Psoas muscle (tissue), 8 donors: ENCODE data around the gene NDUFS1. TPM values are rescaled to one million over a fixed set of nuclear protein-coding genes. Genes with fewer than 3 reads are reported as not detected.
"Not testable (repeated sequence)": the region's sequence is repeated elsewhere in the genome, so short reads cannot be mapped to it uniquely, and the experiment has no call there.

Experiments
- ATAC-seq, 4 donors: fragments of 200-7000 bp; cut with Tn5 transposase; one replicate each; pipeline ENCODE4 v1.9.1; 2020; ENCODE audit warnings: moderate library complexity in 3 of 4, mild to moderate bottlenecking in 2 of 4
- DNase-seq, 2 donors: peaks; one replicate each; pipeline ENCODE4 v3.0.0-alpha.2; 2020
- H3K27ac ChIP-seq: fragments of 200-600 bp; one replicate; pipeline ENCODE4 v1.8.0; 2022
- H3K27me3 ChIP-seq, 3 donors: fragments of 200-600 bp in 1 of 3; one replicate each; pipeline versions ENCODE4 v1.6.1 to v1.8.0; 2013 to 2022; ENCODE audit warnings: low read length in 2 of 3, mild to moderate bottlenecking in 2 of 3, moderate library complexity in 1 of 3; ENCODE audit not compliant: insufficient read depth in 3 of 3
- H3K36me3 ChIP-seq, 2 donors: fragments of 200-600 bp in 1 of 2; one replicate each; pipeline versions ENCODE4 v1.6.1 to v1.8.0; 2013 to 2022; ENCODE audit warnings: low read depth in 1 of 2, mild to moderate bottlenecking in 1 of 2, moderate library complexity in 1 of 2; ENCODE audit not compliant: insufficient read depth in 1 of 2
- H3K4me1 ChIP-seq: fragments of 200-600 bp; one replicate; pipeline ENCODE4 v1.8.0; 2022
- H3K4me3 ChIP-seq: fragments of 200-600 bp; one replicate; pipeline ENCODE4 v1.8.0; 2022; ENCODE audit warnings: mild to moderate bottlenecking
- H3K9me3 ChIP-seq: fragments of 200-600 bp; one replicate; pipeline ENCODE4 v1.8.0; 2022
- WGBS, 3 donors: extraction: QIAGEN DNeasy Blood & Tissue Kit; methylation state at CpG; one replicate each; pipeline versions ENCODE4 v1.1.6 to v1.1.7; 2013; 5-methylcytosine and 5-hydroxymethylcytosine counted together
- intact Hi-C, 2 donors: fragments of 100-400 bp; cut with DNase I; formaldehyde crosslinking; loops; one replicate each; pipeline versions ENCODE4 v1.11.0 to v1.14.2; 2022
- polyA plus RNA-seq, 3 donors: library from polyadenylated mRNA; stranded (reverse); fragments of 200-250 nt; gene quantifications; one replicate each; pipeline ENCODE4 v1.2.3, GENCODE V29; 2013
- total RNA-seq, 4 donors: library from RNA; stranded (reverse); fragmentation: NEBNext Ultra II Directional in 2 of 4; extraction: Animal tissue kit (Norgen Biotek cat#: 25700) in 2 of 4; gene quantifications; one replicate each; pipeline versions ENCODE4 v1.2.1 to v1.2.4, GENCODE V29; 2021 to 2023
- TF ChIP-seq, protein P1 (sequence below): fragments of 200-600 bp; IDR thresholded peaks from one replicate; pipeline ENCODE4 v1.8.0; 2022; ENCODE audit warnings: antibody characterized with exemption
- donor health status: healthy with polysubstance abuse.
- donor health status: DM: no; HTN: no; CAD: no; lungs with moderate emphysema.
- donor health status: Bipolar disorder and iron deficiency.
- donor health status: healthy.
- donor health status: DM: yes; HTN: yes; CAD: no.
- donor health status: DM: no; HTN: no; CAD: no.
- donor health status: DM: no; HTN: no; CAD: no.
- donor health status: DM: yes; HTN: yes; CAD: no.

Gene NDUFS1
- total and polyA plus RNA-seq, 7 donors: 117 to 420 (median 231) TPM

DNA sequence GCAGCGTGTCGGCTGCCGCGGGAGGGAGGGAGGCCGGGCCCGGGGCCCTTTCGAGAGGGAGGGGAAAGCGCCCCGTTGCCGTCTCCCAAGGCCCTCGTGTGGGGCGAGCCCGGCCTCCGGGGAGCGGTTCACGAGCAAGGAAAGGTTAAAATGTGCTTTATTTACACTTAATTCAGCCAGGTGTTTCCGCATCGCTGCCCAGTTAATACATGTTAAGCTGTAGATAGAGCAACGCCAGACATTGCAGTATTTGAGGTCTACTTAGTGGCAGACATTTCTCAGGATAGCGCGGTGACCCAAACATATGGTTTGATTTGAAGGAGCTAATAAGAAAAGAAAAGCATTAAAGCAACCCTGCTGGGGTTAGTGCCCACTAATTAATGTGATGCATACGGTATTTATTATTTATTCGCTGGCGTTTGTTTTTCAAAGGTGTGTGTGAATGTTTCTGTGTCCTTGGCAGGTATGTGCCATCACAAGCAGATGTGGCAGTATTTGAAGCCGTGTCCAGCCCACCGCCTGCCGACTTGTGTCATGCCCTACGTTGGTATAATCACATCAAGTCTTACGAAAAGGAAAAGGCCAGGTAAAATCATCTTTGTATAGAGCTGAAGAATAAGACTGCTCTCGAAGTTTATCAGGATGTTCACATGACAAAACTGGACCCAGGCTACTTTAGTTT is 1.0 kb upstream of the NDUFS1 start:
- peaks cover 28% of the 10 kb centered on the region for H3K4me1 ChIP-seq

DNA sequence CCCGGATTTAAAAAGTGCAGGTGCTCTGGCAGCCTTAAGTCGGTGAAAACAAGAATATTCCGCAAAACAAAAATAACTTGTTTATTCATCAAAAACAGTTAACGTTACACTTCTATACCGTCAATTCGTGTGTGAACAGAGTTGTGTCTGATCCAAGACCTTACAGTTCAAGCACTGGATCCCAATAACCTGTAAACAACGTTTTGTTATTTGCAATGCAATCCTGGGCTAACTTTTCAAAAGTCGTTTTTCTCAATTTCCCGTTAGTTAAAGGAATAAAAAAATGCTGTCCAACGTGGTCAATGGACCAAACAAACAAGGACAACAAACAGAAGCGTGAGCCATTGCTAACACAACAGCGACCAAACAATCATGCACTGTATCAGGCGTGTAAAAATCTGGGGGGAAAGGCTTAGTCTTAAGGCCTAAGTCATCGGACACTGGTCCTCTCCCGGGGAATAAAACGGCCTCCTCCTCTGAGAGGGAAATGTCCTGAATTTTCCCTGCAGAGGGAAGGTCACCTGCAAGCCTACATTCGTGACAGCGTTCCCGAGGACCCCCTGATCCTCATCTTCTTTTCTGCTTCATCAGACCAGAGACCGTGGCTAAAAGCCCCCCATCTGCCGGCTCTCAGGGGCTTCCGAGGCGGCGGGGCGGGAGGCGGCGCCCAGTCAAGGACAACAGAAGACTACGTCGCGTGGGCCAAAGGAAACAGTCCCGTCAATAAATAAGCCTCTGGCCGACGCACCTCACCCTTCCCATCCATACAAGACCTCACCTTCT is 490 bp downstream of the NDUFS1 start:
- TF ChIP-seq, protein P1, sequence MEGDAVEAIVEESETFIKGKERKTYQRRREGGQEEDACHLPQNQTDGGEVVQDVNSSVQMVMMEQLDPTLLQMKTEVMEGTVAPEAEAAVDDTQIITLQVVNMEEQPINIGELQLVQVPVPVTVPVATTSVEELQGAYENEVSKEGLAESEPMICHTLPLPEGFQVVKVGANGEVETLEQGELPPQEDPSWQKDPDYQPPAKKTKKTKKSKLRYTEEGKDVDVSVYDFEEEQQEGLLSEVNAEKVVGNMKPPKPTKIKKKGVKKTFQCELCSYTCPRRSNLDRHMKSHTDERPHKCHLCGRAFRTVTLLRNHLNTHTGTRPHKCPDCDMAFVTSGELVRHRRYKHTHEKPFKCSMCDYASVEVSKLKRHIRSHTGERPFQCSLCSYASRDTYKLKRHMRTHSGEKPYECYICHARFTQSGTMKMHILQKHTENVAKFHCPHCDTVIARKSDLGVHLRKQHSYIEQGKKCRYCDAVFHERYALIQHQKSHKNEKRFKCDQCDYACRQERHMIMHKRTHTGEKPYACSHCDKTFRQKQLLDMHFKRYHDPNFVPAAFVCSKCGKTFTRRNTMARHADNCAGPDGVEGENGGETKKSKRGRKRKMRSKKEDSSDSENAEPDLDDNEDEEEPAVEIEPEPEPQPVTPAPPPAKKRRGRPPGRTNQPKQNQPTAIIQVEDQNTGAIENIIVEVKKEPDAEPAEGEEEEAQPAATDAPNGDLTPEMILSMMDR: no peak
- H3K27me3 ChIP-seq: no peaks in the 10 kb centered on the region
- intact Hi-C loops: loop anchor here in 1 of 2 donors (5.0 to 10.0 kb wide), 2 partner anchors 71 to 134 kb away; partner anchors contain the start of gene INO80D

More for the DNA sequence above, 1.0 kb upstream of the NDUFS1 start:
- H3K27me3 ChIP-seq: no peaks in the 10 kb centered on the region
- TF ChIP-seq, protein P1: no peak
- DNase-seq (peak in 1 of 2 donors; percentile 61), ATAC-seq (peak in 1 of 4 donors; percentile 60)
- peak overlapping the region; percentile 90 for H3K27ac ChIP-seq
- peak overlapping the region; percentile 89 for H3K4me3 ChIP-seq
- intact Hi-C loops: loop anchor here (5.0 to 10.0 kb wide), 4 partner anchors 117 to 397 kb away; partner anchors contain the start of gene ADAM23 (in 1 of the 2)
- peaks cover 6 to 35% of the 10 kb centered on the region in 2 donors for H3K36me3 ChIP-seq
- H3K9me3 ChIP-seq: no peaks in the 10 kb centered on the region
- 4 to 6% (median 5%) methylated on average over 22 to 30 of the region's 30 CpGs for WGBS, 3 donors

DNA sequence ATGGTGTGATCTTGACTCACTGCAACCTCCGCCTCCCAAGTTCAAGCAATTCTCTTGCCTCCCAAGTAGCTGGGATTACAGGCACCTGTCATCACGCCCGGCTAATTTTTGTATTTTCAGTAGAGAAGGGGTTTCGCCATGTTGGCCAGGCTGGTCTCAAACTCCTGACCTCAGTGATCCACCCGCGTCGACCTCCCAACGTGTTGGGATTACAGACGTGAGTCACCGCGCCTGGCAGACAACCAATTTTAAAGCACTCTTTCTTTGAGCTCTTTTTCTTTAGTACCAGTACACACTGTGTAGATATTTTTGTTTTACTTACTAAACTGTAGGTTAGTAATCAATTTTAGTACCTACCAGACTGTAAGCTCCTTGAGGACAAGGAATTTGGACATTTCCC is 2.2 kb downstream of the NDUFS1 start:
- peaks cover 39% of the 10 kb centered on the region for H3K4me1 ChIP-seq
- DNase-seq: not testable (repeated sequence)

More for the DNA sequence above, 490 bp downstream of the NDUFS1 start:
- ATAC-seq: peak; percentile 4 to 42 (median 14)
- peaks cover 6 to 32% of the 10 kb centered on the region in 2 donors for H3K36me3 ChIP-seq
- peak overlapping the region; percentile 89 for H3K4me3 ChIP-seq
- H3K4me1 ChIP-seq: peaks cover 36% of the 10 kb centered on the region
- 0% methylated on average over 33 of the region's 33 CpGs for WGBS, 3 donors
- DNase-seq: no peak
- H3K9me3 ChIP-seq: no peaks in the 10 kb centered on the region
- peak overlapping the region; percentile 90 for H3K27ac ChIP-seq

DNA sequence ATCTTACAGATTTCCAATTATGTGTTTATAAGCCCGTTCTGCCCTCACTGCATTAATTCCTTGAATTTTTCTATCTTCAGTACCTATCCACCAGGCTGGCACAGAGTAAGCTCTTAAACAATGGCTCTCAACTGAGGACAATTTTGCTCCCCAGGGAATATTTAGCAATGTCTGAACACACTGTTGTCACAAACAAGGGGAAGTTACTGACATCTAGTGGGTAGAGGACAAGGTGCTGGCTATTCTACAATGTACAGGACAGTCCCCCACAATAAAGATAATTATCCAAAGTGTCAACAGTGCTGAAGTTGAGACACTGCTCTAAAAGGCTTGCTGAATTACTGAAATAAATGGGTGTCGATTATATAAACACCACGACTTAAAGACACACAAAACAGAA is 5.0 kb downstream of the NDUFS1 start:
- peaks cover 23% of the 10 kb centered on the region for H3K4me1 ChIP-seq
- no peaks in the 10 kb centered on the region for H3K9me3 ChIP-seq
- DNase-seq: no peak
- TF ChIP-seq, protein P1: no peak
- peaks cover 5 to 37% of the 10 kb centered on the region in 2 donors for H3K36me3 ChIP-seq
- peak in 3 of 4 donors; percentile 35 to 53 (median 44) for ATAC-seq
- H3K27me3 ChIP-seq: no peaks in the 10 kb centered on the region
- intact Hi-C loops: loop anchor here in 1 of 2 donors (10.0 kb wide), 1 partner anchor 129 kb away; no protein-coding TSS in a partner anchor
- H3K4me3 ChIP-seq: no peak overlapping the region
- WGBS, 3 donors: 84 to 90% (median 89%) methylated on average over 3 of the region's 3 CpGs
- peak overlapping the region; percentile 12 for H3K27ac ChIP-seq

More for the DNA sequence above, 2.2 kb downstream of the NDUFS1 start:
- 74 to 76% (median 75%) methylated on average over 11 of the region's 11 CpGs for WGBS, 3 donors
- intact Hi-C loops: loop anchor here in 1 of 2 donors (5.0 to 10.0 kb wide), 2 partner anchors 70 to 132 kb away; partner anchors contain the start of gene INO80D
- ATAC-seq, H3K27me3 ChIP-seq, H3K9me3 ChIP-seq: not testable (repeated sequence)
- H3K4me3 ChIP-seq: peak overlapping the region; percentile 89
- H3K36me3 ChIP-seq: peaks cover 3 to 24% of the 10 kb centered on the region in 2 donors
- H3K27ac ChIP-seq: peak overlapping the region; percentile 27
